Effector memory CD8-positive, alpha-beta T cell (primary cell): ENCODE data around the gene UBAP2L.
A peak's percentile ranks its signal among the peaks of the same experiment; 100 is the strongest.
"Not testable (repeated sequence)": the region's sequence is repeated elsewhere in the genome, so short reads cannot be mapped to it uniquely, and the experiment has no call there.

Source experiments
- ATAC-seq: fragments of 150-1000 bp; cut with Tn5 transposase; replicated peaks from 2 replicates; pipeline ENCODE4 v1.10.0; 2021; ENCODE audit warnings: mild to moderate bottlenecking, moderate library complexity
- DNase-seq, 3 experiments: peaks; one replicate each; pipeline ENCODE4 v3.0.0; 2021
- H3K27ac Mint-ChIP-seq, 2 donors: one replicate each; pipeline ENCODE4 v1.8.0; 2022; ENCODE audit warnings: mild to moderate bottlenecking in 2 of 2, mixed read lengths in 2 of 2, moderate library complexity in 2 of 2
- H3K27me3 Mint-ChIP-seq, 2 donors: one replicate each; pipeline ENCODE4 v1.8.0; 2022; ENCODE audit warnings: mixed read lengths in 2 of 2
- H3K36me3 Mint-ChIP-seq: one replicate; pipeline ENCODE4 v1.8.0; 2022; ENCODE audit warnings: mild to moderate bottlenecking, moderate library complexity, mixed read lengths; ENCODE audit not compliant: insufficient read depth
- H3K4me1 Mint-ChIP-seq, 2 donors: one replicate each; pipeline ENCODE4 v1.8.0; 2022; ENCODE audit warnings: low read depth in 2 of 2, mixed read lengths in 2 of 2
- H3K4me3 Mint-ChIP-seq, 2 donors: one replicate each; pipeline ENCODE4 v1.8.0; 2022; ENCODE audit warnings: mild to moderate bottlenecking in 2 of 2, mixed read lengths in 2 of 2, moderate library complexity in 2 of 2
- H3K9me3 Mint-ChIP-seq, 2 donors: one replicate each; pipeline ENCODE4 v1.8.0; 2022; ENCODE audit warnings: mixed read lengths in 2 of 2

The UBAP2L gene

DNA sequence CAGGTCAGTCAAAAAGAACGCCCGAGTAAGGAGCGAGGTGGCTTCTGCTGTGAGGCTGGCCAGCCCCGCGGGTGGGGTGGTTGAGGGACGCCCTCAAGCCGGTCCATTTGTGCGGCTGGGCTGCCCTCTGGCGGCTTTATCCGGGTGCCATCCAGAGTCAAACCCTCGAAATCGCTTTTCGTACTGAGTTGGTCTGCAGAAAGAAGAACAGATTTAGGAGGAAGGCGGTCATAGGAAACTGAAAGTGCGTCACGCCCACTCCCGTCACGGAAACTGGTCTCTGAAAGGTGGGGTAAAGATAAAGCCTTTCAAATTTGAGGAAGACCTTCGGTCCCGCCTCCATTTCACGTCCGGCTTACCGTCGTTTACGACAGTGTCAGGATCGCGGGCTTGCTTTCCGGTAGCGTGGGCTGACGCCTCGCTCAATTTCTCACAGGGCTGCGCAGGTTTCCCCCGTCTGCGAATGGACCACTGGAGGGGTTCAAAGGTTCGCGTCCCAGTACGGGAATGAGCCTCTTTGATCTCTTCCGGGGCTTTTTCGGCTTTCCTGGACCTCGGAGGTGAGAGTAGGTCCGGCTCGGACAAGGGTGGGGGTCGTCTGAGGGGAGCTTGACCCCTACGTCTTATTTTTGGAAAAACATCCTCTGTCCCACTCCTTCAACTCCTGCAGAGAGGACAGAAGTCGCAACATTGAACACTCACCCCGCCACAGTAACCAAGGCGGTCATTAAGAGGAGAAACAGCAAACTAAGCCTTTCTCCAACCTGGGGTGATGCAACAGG is 51.7 kb downstream of the UBAP2L start, which contains the start of gene HAX1:
TSS of gene HAX1 (plus strand) at position 413 of the 782 bp plus-strand sequence. CDS start at position 508, 95 bp downstream.
- ATAC-seq (peak; percentile 91), DNase-seq (peak; percentile 90 to 93 (median 91))
- H3K36me3 Mint-ChIP-seq: peaks cover 47% of the 10 kb centered on the region
- no peaks in the 10 kb centered on the region for H3K27me3 Mint-ChIP-seq
- H3K27ac Mint-ChIP-seq: peak within 1 kb of the TSS; percentile 98 to 100
- H3K9me3 Mint-ChIP-seq: no peaks in the 10 kb centered on the region
- peak within 1 kb of the TSS; percentile 98 to 99 for H3K4me3 Mint-ChIP-seq
- peaks cover 15 to 25% of the 10 kb centered on the region in 2 donors for H3K4me1 Mint-ChIP-seq

DNA sequence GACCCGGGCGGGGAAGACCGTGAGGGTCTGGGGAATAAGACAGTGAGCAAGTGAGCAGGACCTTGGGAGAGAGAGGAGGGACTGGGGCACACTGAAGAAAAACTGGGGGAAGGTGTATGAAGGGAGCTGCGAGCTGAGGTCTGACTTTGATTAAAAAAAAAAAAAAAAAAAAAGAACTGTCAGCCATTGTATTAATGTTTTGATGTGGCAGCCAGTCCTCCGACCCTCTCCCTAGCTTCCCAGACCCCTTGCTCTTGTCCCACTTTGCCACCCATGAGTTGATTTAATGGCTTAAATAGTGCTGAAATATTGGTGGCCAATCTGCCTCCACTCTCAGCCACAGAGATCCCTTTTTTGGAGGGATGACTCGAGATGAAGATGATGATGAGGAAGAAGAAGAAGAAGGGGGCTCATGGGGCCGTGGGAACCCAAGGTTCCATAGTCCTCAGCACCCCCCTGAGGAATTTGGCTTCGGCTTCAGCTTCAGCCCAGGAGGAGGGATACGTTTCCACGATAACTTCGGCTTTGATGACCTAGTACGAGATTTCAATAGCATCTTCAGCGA is 52.3 kb downstream of the UBAP2L start:
- Mint-ChIP-seq H3K9me3 (no peaks in the 10 kb centered on the region), H3K4me3 (peak overlapping the region; percentile 98 to 99), H3K36me3 (peaks cover 41% of the 10 kb centered on the region), H3K27me3 (no peaks in the 10 kb centered on the region), H3K27ac (peak overlapping the region; percentile 98 to 100), H3K4me1 (peaks cover 15 to 25% of the 10 kb centered on the region in 2 donors)
- DNase-seq (no peak), ATAC-seq (no peak)

GRCh38 chr1:154276797-154277196 is 56.0 kb downstream of the UBAP2L start:
- Mint-ChIP-seq H3K4me3 (no peak overlapping the region), H3K4me1 (peaks cover 15 to 18% of the 10 kb centered on the region in 2 donors), H3K27me3 (no peaks in the 10 kb centered on the region), H3K9me3 (no peaks in the 10 kb centered on the region), H3K36me3 (peaks cover 28% of the 10 kb centered on the region), H3K27ac (no peak overlapping the region)
- ATAC-seq: no peak
- DNase-seq: no peak

DNA sequence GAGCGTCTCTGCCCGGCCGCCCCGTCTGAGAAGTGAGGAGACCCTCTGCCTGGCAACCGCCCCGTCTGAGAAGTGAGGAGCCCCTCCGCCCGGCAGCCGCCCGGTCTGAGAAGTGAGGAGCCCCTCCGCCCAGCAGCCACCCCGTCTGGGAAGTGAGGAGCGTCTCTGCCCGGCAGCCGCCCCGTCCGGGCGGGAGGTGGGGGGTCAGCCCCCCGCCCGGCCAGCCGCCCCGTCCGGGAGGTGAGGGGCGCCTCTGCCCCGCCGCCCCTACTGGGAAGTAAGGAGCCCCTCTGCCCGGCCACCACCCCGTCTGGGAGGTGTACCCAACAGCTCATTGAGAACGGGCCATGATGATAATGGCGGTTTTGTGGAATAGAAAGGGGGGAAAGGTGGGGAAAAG is 66.8 kb downstream of the UBAP2L start:
- ATAC-seq, DNase-seq, H3K9me3 Mint-ChIP-seq, H3K4me1 Mint-ChIP-seq, H3K4me3 Mint-ChIP-seq, H3K27ac Mint-ChIP-seq, H3K36me3 Mint-ChIP-seq, H3K27me3 Mint-ChIP-seq: not testable (repeated sequence)

DNA sequence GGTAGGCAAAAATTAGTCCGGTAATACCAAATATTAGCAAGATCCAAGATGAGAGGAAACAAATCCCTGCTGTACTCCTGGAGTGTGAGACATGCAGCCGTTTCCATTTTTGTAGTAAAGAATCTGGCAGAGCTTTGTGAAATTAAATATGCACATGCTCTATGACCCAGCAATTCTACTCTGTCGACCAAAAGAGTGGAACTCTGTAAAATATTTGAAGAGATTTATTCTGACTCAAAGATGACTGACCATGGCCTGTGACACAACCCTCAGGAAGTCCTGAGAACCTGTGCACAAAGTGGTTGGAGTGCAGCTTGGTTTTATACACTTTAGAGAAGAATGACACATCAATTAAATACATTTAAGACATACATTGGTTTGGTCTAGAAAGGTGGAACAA is 67.9 kb downstream of the UBAP2L start:
- H3K9me3 Mint-ChIP-seq: no peaks in the 10 kb centered on the region
- no peak overlapping the region for H3K27ac Mint-ChIP-seq
- no peak for DNase-seq
- no peak overlapping the region for H3K4me3 Mint-ChIP-seq
- H3K36me3 Mint-ChIP-seq: peaks cover 3% of the 10 kb centered on the region
- no peaks in the 10 kb centered on the region for H3K4me1 Mint-ChIP-seq
- no peak for ATAC-seq
- peaks cover 0 to 7% of the 10 kb centered on the region in 2 donors for H3K27me3 Mint-ChIP-seq

GRCh38 chr1:154290921-154291320 is 70.2 kb downstream of the UBAP2L start:
- DNase-seq (no peak), ATAC-seq (no peak)
- no peak overlapping the region for H3K4me3 Mint-ChIP-seq
- H3K27ac Mint-ChIP-seq: no peak overlapping the region
- no peaks in the 10 kb centered on the region for H3K9me3 Mint-ChIP-seq
- H3K27me3 Mint-ChIP-seq: peaks cover 0 to 7% of the 10 kb centered on the region in 2 donors
- H3K36me3 Mint-ChIP-seq: peaks cover 3% of the 10 kb centered on the region
- H3K4me1 Mint-ChIP-seq: no peaks in the 10 kb centered on the region

DNA sequence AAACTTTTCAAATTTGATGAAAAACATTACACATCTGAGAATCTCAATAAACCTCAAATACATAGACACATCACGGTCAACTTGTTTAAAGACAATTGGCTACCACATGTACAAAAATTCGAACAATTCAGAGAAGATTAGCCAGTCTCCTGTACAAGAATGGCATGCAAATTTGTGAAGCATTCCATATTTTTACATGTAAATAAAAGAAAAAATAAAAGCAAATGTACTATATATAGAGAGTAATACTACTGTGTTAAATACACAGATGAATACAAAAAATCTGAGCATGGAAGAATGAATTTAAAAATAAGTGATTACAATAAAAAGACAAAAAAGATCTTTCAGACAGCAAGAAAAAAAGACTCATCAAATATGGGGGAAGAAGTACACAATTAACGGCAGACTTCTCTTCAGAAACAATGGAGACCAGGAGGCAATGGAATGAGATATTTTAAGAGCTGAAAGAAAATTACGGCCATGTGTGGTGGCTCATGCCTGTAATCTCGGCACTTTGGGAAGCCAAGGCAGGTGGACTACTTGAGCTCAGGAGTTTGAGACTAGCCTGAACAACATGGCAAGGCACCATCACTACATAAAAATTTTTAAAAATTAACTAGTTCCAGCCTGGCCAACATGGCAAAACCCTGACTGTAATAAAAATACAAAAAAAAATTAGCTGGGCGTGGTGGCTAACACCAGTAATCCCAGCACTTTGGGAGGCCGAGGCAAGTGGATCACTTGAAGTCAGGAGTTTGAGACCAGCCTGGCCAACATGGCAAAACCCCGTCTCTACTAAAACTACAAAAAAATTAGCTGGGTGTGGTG is 74.9 kb downstream of the UBAP2L start:
- DNase-seq: no peak
- H3K4me3 Mint-ChIP-seq: no peak overlapping the region
- no peaks in the 10 kb centered on the region for H3K4me1 Mint-ChIP-seq
- H3K9me3 Mint-ChIP-seq: no peaks in the 10 kb centered on the region
- ATAC-seq: no peak
- H3K27ac Mint-ChIP-seq: no peak overlapping the region
- no peaks in the 10 kb centered on the region for H3K27me3 Mint-ChIP-seq
- peaks cover 3% of the 10 kb centered on the region for H3K36me3 Mint-ChIP-seq

- DNase-seq (no peak), ATAC-seq (no peak)
- H3K36me3 Mint-ChIP-seq: no peaks in the 10 kb centered on the region
- no peak overlapping the region for H3K27ac Mint-ChIP-seq
- H3K4me3 Mint-ChIP-seq: no peak overlapping the region
- no peaks in the 10 kb centered on the region for H3K27me3 Mint-ChIP-seq
- H3K4me1 Mint-ChIP-seq: no peaks in the 10 kb centered on the region
- H3K9me3 Mint-ChIP-seq: no peaks in the 10 kb centered on the region
These were observed 80.8 kb downstream of the UBAP2L start for GRCh38 chr1:154301582-154301981.

DNA sequence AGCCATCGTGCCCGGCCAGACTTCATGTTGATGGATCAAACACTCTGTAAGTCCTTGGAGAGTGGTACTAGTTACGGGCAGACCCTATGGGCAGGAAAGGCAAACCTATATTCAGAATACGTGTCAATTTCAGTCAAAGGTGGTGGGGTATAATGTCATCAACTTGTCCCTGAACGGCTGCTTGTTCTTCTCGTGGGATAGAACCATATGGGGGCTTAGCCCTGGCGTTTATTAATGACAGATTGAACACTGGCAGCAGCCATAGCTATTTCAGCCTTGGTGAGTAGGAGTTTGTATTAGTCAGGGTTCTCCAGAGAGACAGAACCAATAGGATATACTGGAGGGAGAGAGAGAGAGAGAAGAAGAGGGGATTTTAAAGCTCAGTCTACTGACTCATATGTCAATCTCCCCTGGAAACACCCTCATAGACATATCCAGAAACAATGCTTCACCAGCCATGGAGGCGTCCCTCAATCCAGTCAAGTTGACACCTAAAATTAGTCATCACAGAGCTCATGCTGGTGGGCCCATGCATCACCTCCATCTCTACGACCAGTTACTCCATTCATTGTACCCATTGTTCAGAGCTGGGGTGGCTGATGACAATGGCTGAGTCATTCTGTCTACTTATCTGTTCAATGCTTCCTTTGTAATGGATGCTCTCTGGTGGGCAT is 84.0 kb downstream of the UBAP2L start:
- Mint-ChIP-seq H3K4me3 (no peak overlapping the region), H3K4me1 (peaks cover 0 to 5% of the 10 kb centered on the region in 2 donors), H3K27ac (no peak overlapping the region), H3K9me3 (no peaks in the 10 kb centered on the region), H3K27me3 (no peaks in the 10 kb centered on the region), H3K36me3 (no peaks in the 10 kb centered on the region)
- ATAC-seq: no peak
- no peak for DNase-seq

DNA sequence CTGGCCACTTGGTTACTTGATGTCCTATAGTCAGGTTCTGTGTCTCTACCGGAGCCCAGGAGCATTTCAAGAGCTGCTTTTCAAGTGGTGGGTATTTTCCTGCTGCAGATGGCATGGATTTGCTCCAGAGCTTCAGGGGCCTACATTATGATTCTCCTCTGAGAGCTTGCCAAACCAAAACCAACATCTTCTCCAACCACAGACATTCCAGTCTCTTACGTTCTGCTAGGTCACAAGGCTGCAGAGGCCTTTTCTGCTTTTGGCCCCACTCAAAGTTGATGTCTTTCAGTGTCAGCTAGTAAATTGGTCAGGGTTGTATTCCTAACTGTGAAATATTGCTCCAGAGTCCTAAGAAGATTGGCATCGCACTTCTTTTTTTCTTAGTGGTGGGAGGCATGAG is 85.4 kb downstream of the UBAP2L start:
- Mint-ChIP-seq H3K27ac (no peak overlapping the region), H3K4me3 (no peak overlapping the region), H3K9me3 (no peaks in the 10 kb centered on the region), H3K4me1 (peaks cover 0 to 5% of the 10 kb centered on the region in 2 donors), H3K27me3 (no peaks in the 10 kb centered on the region), H3K36me3 (no peaks in the 10 kb centered on the region)
- ATAC-seq (no peak), DNase-seq (no peak)

DNA sequence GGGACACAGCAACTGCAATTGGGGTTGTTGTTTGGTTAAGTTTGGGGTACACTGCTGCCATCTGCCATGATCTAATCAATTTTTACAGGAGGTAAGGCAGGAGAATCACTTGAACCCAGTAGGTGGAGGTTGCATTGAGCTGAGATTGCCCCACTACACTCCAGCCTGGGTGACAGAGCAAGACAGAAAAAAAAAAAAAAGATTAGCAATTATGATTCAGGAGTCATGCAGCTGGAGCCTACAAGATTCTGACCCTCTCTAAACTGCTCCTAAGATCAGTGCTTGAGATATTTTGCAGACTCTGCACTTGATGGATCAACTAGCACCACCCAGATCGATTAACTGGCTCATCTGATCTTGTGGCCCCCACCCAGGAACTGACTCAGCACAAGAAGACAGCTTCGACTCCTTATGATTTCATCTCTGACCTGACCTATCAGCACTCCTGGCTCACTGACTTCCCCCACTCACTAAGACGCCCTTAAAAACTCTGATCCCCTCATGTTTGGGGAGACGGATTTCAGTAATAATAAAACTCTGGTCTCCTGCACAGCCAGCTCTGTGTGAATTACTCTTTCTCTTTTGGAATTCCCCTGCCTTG is 87.0 kb downstream of the UBAP2L start:
- not testable (repeated sequence) for H3K27me3 Mint-ChIP-seq, H3K9me3 Mint-ChIP-seq, H3K27ac Mint-ChIP-seq, H3K36me3 Mint-ChIP-seq, H3K4me3 Mint-ChIP-seq, DNase-seq, H3K4me1 Mint-ChIP-seq, ATAC-seq

- H3K9me3 Mint-ChIP-seq, H3K36me3 Mint-ChIP-seq, H3K4me1 Mint-ChIP-seq, H3K27ac Mint-ChIP-seq, DNase-seq, H3K4me3 Mint-ChIP-seq, ATAC-seq: not testable (repeated sequence)
- peaks cover 0 to 12% of the 10 kb centered on the region in 2 donors for H3K27me3 Mint-ChIP-seq
These were observed 88.4 kb downstream of the UBAP2L start for GRCh38 chr1:154309136-154309535.
